OCI-LY1 (cell line): ENCODE data around the gene HSPA4.

ENCODE experiments used
- EZH2 ChIP-seq: fragments of 200-600 bp; sonication (generic), shearing (Covaris generic); IDR thresholded peaks from 2 replicates; pipeline ENCODE4 v1.8.0; 2017; ENCODE audit warnings: borderline replicate concordance, mixed run types, mild to moderate bottlenecking, antibody characterized with exemption, low read length, moderate library complexity, mixed read lengths
- TF ChIP-seq, protein P1 (sequence below): fragments of 200-600 bp; sonication (generic), shearing (Covaris generic); IDR thresholded peaks from 2 replicates; pipeline ENCODE4 v1.5.1; 2017; ENCODE audit warnings: mild to moderate bottlenecking, antibody characterized with exemption, low read length, moderate library complexity, mixed read lengths

DNA sequence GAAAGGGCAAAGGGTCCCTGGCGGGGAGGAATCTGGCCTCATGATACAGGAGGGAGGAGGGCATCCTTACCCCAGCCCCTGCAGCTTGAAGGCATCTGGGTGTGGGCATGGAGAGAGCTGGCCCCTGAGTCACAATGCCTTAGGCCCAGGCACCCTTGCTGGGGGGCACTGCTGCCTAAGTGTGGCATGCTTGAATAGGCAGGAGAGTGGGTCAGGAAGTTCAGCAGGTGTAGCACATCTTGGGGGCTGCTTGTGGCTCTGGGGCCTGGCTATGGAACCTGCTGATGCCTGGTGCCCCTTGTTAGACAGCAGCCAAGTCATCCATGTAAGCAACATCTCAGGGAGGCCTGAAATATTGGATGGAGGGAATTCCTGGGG lies 63.1 kb downstream of the HSPA4 start:
- TF ChIP-seq, protein P1, sequence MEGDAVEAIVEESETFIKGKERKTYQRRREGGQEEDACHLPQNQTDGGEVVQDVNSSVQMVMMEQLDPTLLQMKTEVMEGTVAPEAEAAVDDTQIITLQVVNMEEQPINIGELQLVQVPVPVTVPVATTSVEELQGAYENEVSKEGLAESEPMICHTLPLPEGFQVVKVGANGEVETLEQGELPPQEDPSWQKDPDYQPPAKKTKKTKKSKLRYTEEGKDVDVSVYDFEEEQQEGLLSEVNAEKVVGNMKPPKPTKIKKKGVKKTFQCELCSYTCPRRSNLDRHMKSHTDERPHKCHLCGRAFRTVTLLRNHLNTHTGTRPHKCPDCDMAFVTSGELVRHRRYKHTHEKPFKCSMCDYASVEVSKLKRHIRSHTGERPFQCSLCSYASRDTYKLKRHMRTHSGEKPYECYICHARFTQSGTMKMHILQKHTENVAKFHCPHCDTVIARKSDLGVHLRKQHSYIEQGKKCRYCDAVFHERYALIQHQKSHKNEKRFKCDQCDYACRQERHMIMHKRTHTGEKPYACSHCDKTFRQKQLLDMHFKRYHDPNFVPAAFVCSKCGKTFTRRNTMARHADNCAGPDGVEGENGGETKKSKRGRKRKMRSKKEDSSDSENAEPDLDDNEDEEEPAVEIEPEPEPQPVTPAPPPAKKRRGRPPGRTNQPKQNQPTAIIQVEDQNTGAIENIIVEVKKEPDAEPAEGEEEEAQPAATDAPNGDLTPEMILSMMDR, result no peak
- no peak for TF ChIP-seq EZH2
